HFF-Myc (cell line): ENCODE data around the gene MATK.
"Not testable (repeated sequence)": the region's sequence is repeated elsewhere in the genome, so short reads cannot be mapped to it uniquely, and the experiment has no call there.

ENCODE experiments used
- DNase-seq: peaks from one replicate; pipeline ENCODE4 v3.0.0-alpha.2; 2011; ENCODE audit warnings: low read depth; ENCODE audit errors: extremely low read depth
- H3K4me3 ChIP-seq: replicated peaks from 2 replicates; pipeline ENCODE4 v1.5.1; 2011; ENCODE audit warnings: low read depth, mild to moderate bottlenecking, control low read depth, low read length
- CTCF ChIP-seq: IDR thresholded peaks from 2 replicates; pipeline ENCODE4 v1.5.1; 2012; ENCODE audit warnings: mild to moderate bottlenecking, low read depth, low read length, control low read depth; ENCODE audit errors: missing control alignments

The MATK gene

GRCh38 chr19:3770136-3770999 lies 15.8 kb downstream of the MATK start:
- no peak for TF ChIP-seq CTCF
- DNase-seq = no peak
- H3K4me3 ChIP-seq = no peak overlapping the region

GRCh38 chr19:3769494-3769893 lies 16.7 kb downstream of the MATK start:
- H3K4me3 ChIP-seq = no peak overlapping the region
- DNase-seq = no peak
- no peak for TF ChIP-seq CTCF

GRCh38 chr19:3768748-3769099 lies 17.5 kb downstream of the MATK start:
- H3K4me3 ChIP-seq = no peak overlapping the region
- no peak for TF ChIP-seq CTCF
- no peak for DNase-seq

- TF ChIP-seq CTCF = no peak
- no peak overlapping the region for H3K4me3 ChIP-seq
- no peak for DNase-seq
Observed at GRCh38 chr19:3768015-3768747, 18.0 kb downstream of the MATK start.

- no peak overlapping the region for H3K4me3 ChIP-seq
- DNase-seq = no peak
- no peak for TF ChIP-seq CTCF
Observed at GRCh38 chr19:3767050-3767449, 19.1 kb downstream of the MATK start.

GRCh38 chr19:3766520-3766919 lies 19.7 kb downstream of the MATK start:
- no peak overlapping the region for H3K4me3 ChIP-seq
- no peak for TF ChIP-seq CTCF
- DNase-seq = no peak

GRCh38 chr19:3765757-3766156 lies 20.4 kb downstream of the MATK start:
- not testable (repeated sequence) for DNase-seq, H3K4me3 ChIP-seq
